Panc1 (cell line): ENCODE data around the gene KHNYN. TPM values are rescaled to one million over a fixed set of nuclear protein-coding genes. Genes with fewer than 3 reads are reported as not detected.

Experiments
- ATAC-seq: fragments of 200-7000 bp; cut with Tn5 transposase; 2 replicates; pipeline ENCODE4 v1.9.1; 2020; ENCODE audit warnings: mild to moderate bottlenecking, moderate library complexity
- BruUV-seq: library from RNA; stranded (reverse); fragments of 400-500 nt; replicated peaks from 2 replicates; lab custom pipeline; 2021; lab: Mats Ljungman, UMichigan
- CTCF ChIA-PET: fragments of 300-600 bp; sonication (Branson Sonifier 250); formaldehyde crosslinking; loops from one replicate; lab custom pipeline; 2022; ENCODE audit warnings: antibody characterized with exemption; lab: Charles Lee
- POLR2A ChIA-PET: fragments of 300-600 bp; sonication (Branson Sonifier 250); formaldehyde crosslinking; loops from one replicate; lab custom pipeline; 2022; ENCODE audit warnings: antibody characterized with exemption; lab: Charles Lee
- DNase-seq: peaks from one replicate; pipeline ENCODE4 v3.0.0-alpha.2; 2010; ENCODE audit warnings: low read depth, low spot score
- H3K27ac ChIP-seq: 2 replicates; pipeline ENCODE4 v1.5.1; 2011; ENCODE audit warnings: mild to moderate bottlenecking, low read length, inconsistent platforms
- H3K27me3 ChIP-seq: fragments of 200-500 bp; sonication (Bioruptor generic); 2 replicates; pipeline ENCODE4 v1.6.0; 2014; ENCODE audit warnings: low read length, inconsistent platforms; ENCODE audit not compliant: control insufficient read depth, insufficient read depth
- H3K36me3 ChIP-seq: fragments of 200-500 bp; sonication (Bioruptor generic); 2 replicates; pipeline ENCODE4 v1.5.1; 2014; ENCODE audit warnings: inconsistent platforms, mild to moderate bottlenecking, low read length, moderate library complexity; ENCODE audit not compliant: control insufficient read depth, insufficient read depth
- H3K4me1 ChIP-seq: 2 replicates; pipeline ENCODE4 v1.5.1; 2011; ENCODE audit warnings: inconsistent platforms, mild to moderate bottlenecking, low read length, moderate library complexity; ENCODE audit not compliant: control insufficient read depth, insufficient read depth
- H3K4me3 ChIP-seq, 2 experiments: 2 replicates each; pipeline ENCODE4 v1.5.1; 2011 to 2012; ENCODE audit warnings: low read depth in 2 of 2, low read length in 2 of 2, mild to moderate bottlenecking in 2 of 2, inconsistent platforms in 1 of 2, moderate library complexity in 1 of 2
- H3K9me3 ChIP-seq: fragments of 200-500 bp; sonication (Bioruptor generic); 2 replicates; pipeline ENCODE4 v1.5.1; 2014; ENCODE audit warnings: low read depth, mild to moderate bottlenecking, inconsistent platforms, low read length, moderate library complexity; ENCODE audit not compliant: control insufficient read depth, insufficient read depth
- POLR2AphosphoS5 ChIP-seq: IDR thresholded peaks from 2 replicates; pipeline ENCODE4 v1.6.1; 2012; ENCODE audit warnings: mild to moderate bottlenecking, low read depth, low read length, moderate library complexity
- REST ChIP-seq, 2 experiments: IDR thresholded peaks; 2 replicates each; pipeline ENCODE4 v1.6.1; 2011 to 2012; ENCODE audit warnings: low read depth in 2 of 2, control low read depth in 1 of 2, low read length in 1 of 2, mild to moderate bottlenecking in 1 of 2, moderate library complexity in 1 of 2; ENCODE audit not compliant: insufficient read depth in 1 of 2
- SIN3A ChIP-seq: IDR thresholded peaks from 2 replicates; pipeline ENCODE4 v1.6.1; 2012; ENCODE audit warnings: low read depth, mild to moderate bottlenecking, low read length, moderate library complexity, borderline replicate concordance; ENCODE audit not compliant: insufficient read depth
- TCF7L2 ChIP-seq: IDR thresholded peaks from 2 replicates; pipeline ENCODE4 v1.6.1; 2011; ENCODE audit warnings: mild to moderate bottlenecking, low read depth, low read length, inconsistent platforms
- in situ Hi-C: cut with HindIII; loops from 2 replicates; pipeline ENCODE4 v1.10.0; 2016; ENCODE audit warnings: low sequenced_read_pairs, low pct_unique_long_range_greater_than_20kb
- intact Hi-C: fragments of 100-400 bp; cut with micrococcal nuclease; formaldehyde crosslinking; loops from one replicate; pipeline ENCODE4 v1.10.0; 2022; ENCODE audit not compliant: unreplicated experiment
- total RNA-seq: library from RNA; stranded (reverse); gene quantifications from one replicate; pipeline ENCODE4 v1.2.1, GENCODE V29; 2021; ENCODE audit not compliant: unreplicated experiment
- TF ChIP-seq, protein P1 (sequence below): fragments of 450-650 bp; IDR thresholded peaks from 2 replicates; pipeline ENCODE4 v1.5.1; 2017; ENCODE audit warnings: mild to moderate bottlenecking

KHNYN gene
- total RNA-seq, 1 experiment from 2014 or later: 37.6 TPM

DNA sequence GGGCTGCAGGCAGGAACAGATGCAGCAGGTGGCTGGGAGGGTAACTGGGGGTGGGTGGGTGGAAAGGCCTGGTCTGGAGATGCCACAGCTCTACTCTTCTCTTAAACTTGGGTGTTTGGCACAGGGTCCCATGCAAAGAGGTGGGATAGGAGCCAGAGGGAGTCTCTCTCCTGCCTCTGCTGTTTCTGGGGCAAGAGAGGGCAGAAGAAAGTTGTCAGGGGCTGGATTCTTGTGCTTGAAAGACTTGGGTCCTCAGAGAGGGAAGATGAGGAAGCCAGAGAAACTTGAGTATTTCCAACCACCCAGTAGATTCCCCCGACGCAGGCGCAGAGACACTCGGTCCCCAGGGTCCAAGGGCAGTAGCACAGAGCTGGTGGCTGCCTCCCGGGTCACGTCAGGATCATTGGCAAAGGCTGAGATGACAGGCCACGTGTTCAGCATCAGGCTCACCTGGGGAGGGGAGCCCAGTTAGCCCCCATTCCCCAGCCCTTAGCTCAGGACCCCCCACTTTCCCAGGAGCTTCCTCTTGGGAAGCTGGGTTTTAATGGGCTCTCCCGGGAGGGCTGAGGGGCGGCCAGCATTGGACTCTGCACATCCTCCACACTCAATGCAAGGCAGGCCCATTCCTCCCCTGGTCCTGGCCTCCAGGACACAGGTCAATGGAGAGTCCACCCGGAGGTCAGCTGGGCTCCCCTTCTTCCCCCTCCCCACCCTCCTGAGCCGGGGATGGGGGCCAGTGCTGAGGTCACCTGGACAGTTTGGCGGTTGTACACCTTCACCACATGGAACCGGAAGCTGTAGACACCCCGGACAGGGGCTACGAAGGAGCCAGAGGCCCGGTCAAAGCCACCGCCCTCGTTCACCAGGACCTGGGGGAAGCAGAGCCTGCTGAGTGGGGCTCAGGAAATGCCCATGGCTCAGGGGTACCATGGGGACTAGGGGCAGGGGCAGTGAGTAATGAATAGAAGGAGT, 1.9 kb upstream of the KHNYN start:
- Histone ChIP-seq H3K9me3 (no peaks in the 10 kb centered on the region), H3K36me3 (peaks cover 6% of the 10 kb centered on the region; the same call in 1 of the 2 replicates), H3K4me3 (no peak overlapping the region), H3K4me1 (peaks cover 8% of the 10 kb centered on the region), H3K27me3 (no peaks in the 10 kb centered on the region), H3K27ac (no peak overlapping the region)
- CTCF ChIA-PET: no interaction called here
- no peak for TF ChIP-seq TCF7L2
- TF ChIP-seq POLR2AphosphoS5: no peak
- no peak for TF ChIP-seq SIN3A
- TF ChIP-seq, protein P1, sequence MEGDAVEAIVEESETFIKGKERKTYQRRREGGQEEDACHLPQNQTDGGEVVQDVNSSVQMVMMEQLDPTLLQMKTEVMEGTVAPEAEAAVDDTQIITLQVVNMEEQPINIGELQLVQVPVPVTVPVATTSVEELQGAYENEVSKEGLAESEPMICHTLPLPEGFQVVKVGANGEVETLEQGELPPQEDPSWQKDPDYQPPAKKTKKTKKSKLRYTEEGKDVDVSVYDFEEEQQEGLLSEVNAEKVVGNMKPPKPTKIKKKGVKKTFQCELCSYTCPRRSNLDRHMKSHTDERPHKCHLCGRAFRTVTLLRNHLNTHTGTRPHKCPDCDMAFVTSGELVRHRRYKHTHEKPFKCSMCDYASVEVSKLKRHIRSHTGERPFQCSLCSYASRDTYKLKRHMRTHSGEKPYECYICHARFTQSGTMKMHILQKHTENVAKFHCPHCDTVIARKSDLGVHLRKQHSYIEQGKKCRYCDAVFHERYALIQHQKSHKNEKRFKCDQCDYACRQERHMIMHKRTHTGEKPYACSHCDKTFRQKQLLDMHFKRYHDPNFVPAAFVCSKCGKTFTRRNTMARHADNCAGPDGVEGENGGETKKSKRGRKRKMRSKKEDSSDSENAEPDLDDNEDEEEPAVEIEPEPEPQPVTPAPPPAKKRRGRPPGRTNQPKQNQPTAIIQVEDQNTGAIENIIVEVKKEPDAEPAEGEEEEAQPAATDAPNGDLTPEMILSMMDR: no peak
- no peak for TF ChIP-seq REST (IDR thresholded peaks at IDR 0.05; ENCODE audit: insufficient read depth in 1 of 2, low read depth in 2 of 2, low read length in 1 of 2)
- POLR2A ChIA-PET: no interaction called here
- in situ Hi-C loops (no loop called here), intact Hi-C loops (no loop called here)
- no TSS peak for BruUV-seq
- no peak for DNase-seq
- ATAC-seq: no peak

GRCh38 chr14:24428628-24429394, 943 bp upstream of the KHNYN start:
- DNase-seq (no peak), ATAC-seq (no peak)
- ChIA-PET POLR2A (no interaction called here), CTCF (no interaction called here)
- Histone ChIP-seq H3K4me3 (no peak overlapping the region; a peak in 1 of 4 replicates), H3K4me1 (peaks cover 8% of the 10 kb centered on the region), H3K9me3 (no peaks in the 10 kb centered on the region), H3K27me3 (no peaks in the 10 kb centered on the region), H3K27ac (peak overlapping the region; percentile 85), H3K36me3 (peaks cover 6% of the 10 kb centered on the region)
- in situ Hi-C loops: no loop called here
- intact Hi-C loops: no loop called here
- no peak for TF ChIP-seq POLR2AphosphoS5
- no TSS peak for BruUV-seq
